Activated CD4-positive, alpha-beta T cell treated with anti-CD3 and anti-CD28 coated beads for 24 hours (primary cell): ENCODE measurements around the gene ITGBL1.

Experiments
- DNase-seq, 2 donors: peaks; one replicate each; pipeline ENCODE4 v3.0.0-alpha.2; 2020; ENCODE audit warnings: low read depth in 2 of 2

The ITGBL1 gene

DNA sequence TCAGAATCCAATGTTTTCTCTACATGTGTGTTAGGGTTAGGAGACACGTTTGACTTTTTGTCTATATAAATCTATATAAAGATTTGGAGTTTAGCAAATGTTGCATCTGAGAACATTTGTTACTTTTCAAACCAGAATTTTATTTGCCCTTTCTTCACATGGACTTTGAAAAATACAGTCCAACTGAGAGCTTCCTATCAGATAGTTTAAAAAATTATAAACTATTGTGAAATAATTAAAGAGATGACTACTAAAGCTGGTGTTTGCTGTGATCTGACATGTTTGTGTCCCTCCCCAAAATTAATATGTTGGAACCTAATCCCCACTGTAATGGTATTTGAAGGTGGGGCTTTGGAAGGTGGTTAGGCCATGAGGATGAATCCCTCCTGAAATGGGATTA is 297.1 kb downstream of the ITGBL1 start:
- no peak for DNase-seq

GRCh38 chr13:101751488-101751887 is 299.0 kb downstream of the ITGBL1 start:
- no peak for DNase-seq

GRCh38 chr13:101752432-101752831 is 300.0 kb downstream of the ITGBL1 start:
- DNase-seq: no peak

GRCh38 chr13:101755228-101755887 is 302.9 kb downstream of the ITGBL1 start:
- no peak for DNase-seq

- DNase-seq: no peak
These were observed 305.1 kb downstream of the ITGBL1 start for GRCh38 chr13:101757446-101758039.

DNA sequence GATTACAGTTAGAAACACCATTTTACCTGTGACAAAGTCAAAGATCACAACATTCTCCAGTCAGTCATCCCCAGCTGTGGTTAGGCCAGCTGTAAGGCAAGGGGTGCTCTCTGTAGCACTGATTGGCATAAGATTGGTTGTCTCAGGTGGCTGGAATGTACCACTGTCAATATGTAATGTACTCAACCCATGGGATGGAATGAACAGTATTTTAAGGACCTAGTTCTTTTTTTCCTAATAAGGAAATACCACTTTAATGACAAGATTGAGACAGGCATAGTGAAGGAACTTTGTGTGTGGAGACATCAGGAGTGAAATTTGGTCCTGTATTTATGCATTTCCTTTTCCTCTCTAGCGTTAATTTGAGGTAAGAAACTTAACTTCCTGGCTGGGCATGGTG is 310.7 kb downstream of the ITGBL1 start:
- DNase-seq: no peak
